A549 (cell line): ENCODE results near the gene SUFU. TPM values are rescaled to one million over a fixed set of nuclear protein-coding genes. Genes with fewer than 3 reads are reported as not detected.

ENCODE experiments used
- ATAC-seq, 2 experiments: fragments of 200-7000 bp in 1 of 2; fragments of >200 bp in 1 of 2; cut with Nextera tagmentation in 1 of 2; cut with Tn5 transposase in 1 of 2; 3 replicates each; pipeline versions ENCODE4 v1.8.0 to v1.9.1; 2018 to 2020; ENCODE audit warnings: mild to moderate bottlenecking in 1 of 2, moderate library complexity in 1 of 2
- CTCF ChIA-PET: fragments of 300-600 bp; sonication (Branson Sonifier 250); formaldehyde crosslinking; extraction: SDS; loops from one replicate; lab custom pipeline; 2021; ENCODE audit warnings: antibody characterized with exemption, inconsistent platforms; lab: Yijun Ruan, JAX
- POLR2A ChIA-PET: fragments of 350-600 bp; formaldehyde crosslinking; extraction: SDS; loops from one replicate; lab custom pipeline; 2021; ENCODE audit warnings: antibody characterized with exemption, inconsistent platforms; lab: Yijun Ruan, JAX
- DNase-seq, 2 experiments: peaks; one replicate each; pipeline versions ENCODE4 v3.0.0 to v3.0.0-alpha.2; 2011 to 2016; ENCODE audit warnings: low read depth in 1 of 2, low spot score in 1 of 2
- FAIRE-seq: peaks from 2 replicates; lab custom pipeline; 2011; peaks lifted over from hg19 to GRCh38; lab: Jason Lieb, UNC
- H3K27ac ChIP-seq, 2 experiments: fragments of >200 bp; sonication (Bioruptor Twin); formaldehyde crosslinking; 3 replicates each; pipeline ENCODE4 v1.5.1; 2016 to 2017
- H3K4me1 ChIP-seq: fragments of >200 bp; sonication (Bioruptor Twin); formaldehyde crosslinking; 3 replicates; pipeline ENCODE4 v1.6.1; 2016
- H3K4me2 ChIP-seq: fragments of >200 bp; sonication (Bioruptor Twin); formaldehyde crosslinking; 3 replicates; pipeline ENCODE4 v1.6.1; 2016
- H3K4me3 ChIP-seq: fragments of >200 bp; sonication (Bioruptor Twin); formaldehyde crosslinking; 3 replicates; pipeline ENCODE4 v1.5.1; 2016
- H3K9me3 ChIP-seq: fragments of >200 bp; sonication (Bioruptor Twin); formaldehyde crosslinking; 3 replicates; pipeline ENCODE4 v1.6.1; 2016
- BCL3 ChIP-seq: fragments of >200 bp; sonication (Bioruptor Twin); formaldehyde crosslinking; IDR thresholded peaks from 3 replicates; pipeline ENCODE4 v1.6.1; 2016
- CBX8 ChIP-seq: fragments of 200-600 bp; sonication (generic); IDR thresholded peaks from 2 replicates; pipeline ENCODE4 v1.6.1; 2016
- EHF ChIP-seq: fragments of 250-450 bp; sonication (Bioruptor Pico); IDR thresholded peaks from 2 replicates; pipeline ENCODE4 v1.5.0; 2020; ENCODE audit warnings: mild to moderate bottlenecking
- EHMT2 ChIP-seq: fragments of 200-600 bp; sonication (generic); IDR thresholded peaks from 2 replicates; pipeline ENCODE4 v1.6.1; 2016; ENCODE audit warnings: antibody characterized with exemption, low read depth, mild to moderate bottlenecking, moderate library complexity
- ESRRA ChIP-seq: fragments of 150-350 bp; IDR thresholded peaks from 2 replicates; pipeline ENCODE4 v1.6.1; 2014; ENCODE audit warnings: mild to moderate bottlenecking, low read length, borderline replicate concordance
- FOSB ChIP-seq: fragments of 250-450 bp; sonication (Bioruptor Pico); IDR thresholded peaks from 2 replicates; pipeline ENCODE4 v1.5.0; 2020; ENCODE audit warnings: mild to moderate bottlenecking, moderate library complexity
- FOSL2 ChIP-seq, 2 experiments: fragments of 450-650 bp in 1 of 2; fragments of >200 bp in 1 of 2; sonication (Bioruptor Twin) in 1 of 2; formaldehyde crosslinking; IDR thresholded peaks; 2 replicates each; pipeline versions ENCODE4 v1.5.0 to v1.6.1; 2016 to 2020; ENCODE audit warnings: mild to moderate bottlenecking in 1 of 2, moderate library complexity in 1 of 2
- HDAC2 ChIP-seq: fragments of 200-600 bp; sonication (generic); IDR thresholded peaks from 2 replicates; pipeline ENCODE4 v1.6.1; 2016
- HEYL ChIP-seq: fragments of 250-450 bp; sonication (Bioruptor Pico); IDR thresholded peaks from 2 replicates; pipeline ENCODE4 v1.8.0; 2021; ENCODE audit warnings: mild to moderate bottlenecking, moderate library complexity
- HOXA7 ChIP-seq: fragments of 250-450 bp; sonication (Bioruptor Pico); IDR thresholded peaks from 2 replicates; pipeline ENCODE4 v1.5.0; 2020; ENCODE audit warnings: mild to moderate bottlenecking, moderate library complexity
- JUN ChIP-seq, 2 experiments: fragments of >200 bp; sonication (Bioruptor Twin); formaldehyde crosslinking; IDR thresholded peaks; 2 replicates in 1 of 2; 3 replicates in 1 of 2; pipeline ENCODE4 v1.6.1; 2016 to 2017
- MYC ChIP-seq: IDR thresholded peaks from 2 replicates; pipeline ENCODE4 v1.6.1; 2012; ENCODE audit warnings: mild to moderate bottlenecking, inconsistent platforms, low read length, improper control_type of control experiment, borderline replicate concordance
- NFE2L2 ChIP-seq: fragments of 150-350 bp; conservative IDR thresholded peaks from 2 replicates; pipeline ENCODE4 v1.6.1; 2014; ENCODE audit warnings: low read length
- NPAS2 ChIP-seq: fragments of 250-450 bp; sonication (Bioruptor Pico); IDR thresholded peaks from 2 replicates; pipeline ENCODE4 v1.8.0; 2022; ENCODE audit warnings: mild to moderate bottlenecking, moderate library complexity, borderline replicate concordance
- NR3C1 ChIP-seq: fragments of >200 bp; sonication (Bioruptor Twin); formaldehyde crosslinking; IDR thresholded peaks from 3 replicates; pipeline ENCODE4 v1.6.1; 2017
- PBX3 ChIP-seq: IDR thresholded peaks from 2 replicates; pipeline ENCODE4 v1.6.1; 2012
- PHF8 ChIP-seq: fragments of 200-600 bp; sonication (generic); IDR thresholded peaks from 2 replicates; pipeline ENCODE4 v1.6.1; 2016; ENCODE audit warnings: low read depth, mild to moderate bottlenecking, antibody characterized with exemption, moderate library complexity, borderline replicate concordance
- RAD21 ChIP-seq, 2 experiments: fragments of >200 bp in 1 of 2; sonication (Bioruptor Twin) in 1 of 2; formaldehyde crosslinking in 1 of 2; IDR thresholded peaks in 1 of 2; conservative IDR thresholded peaks in 1 of 2; 2 replicates in 1 of 2; 3 replicates in 1 of 2; pipeline ENCODE4 v1.6.1; 2012 to 2018; ENCODE audit warnings: inconsistent platforms in 1 of 2
- RCOR1 ChIP-seq: fragments of 150-350 bp; IDR thresholded peaks from 2 replicates; pipeline ENCODE4 v1.6.1; 2014; ENCODE audit warnings: antibody characterized with exemption, low read length, low read depth
- RFX5 ChIP-seq: fragments of 450-650 bp; IDR thresholded peaks from 2 replicates; pipeline ENCODE4 v1.7.1; 2014; ENCODE audit warnings: antibody characterized with exemption, mild to moderate bottlenecking, moderate library complexity
- RNF2 ChIP-seq: fragments of 200-600 bp; sonication (generic); IDR thresholded peaks from 2 replicates; pipeline ENCODE4 v1.6.1; 2016; ENCODE audit warnings: low read depth, mild to moderate bottlenecking, antibody characterized with exemption, moderate library complexity, borderline replicate concordance
- SREBF2 ChIP-seq: fragments of 450-650 bp; IDR thresholded peaks from 2 replicates; pipeline ENCODE4 v1.6.1; 2014; ENCODE audit warnings: mild to moderate bottlenecking, moderate library complexity
- TP53 ChIP-seq: fragments of 250-450 bp; sonication (Bioruptor Pico); IDR thresholded peaks from 2 replicates; pipeline ENCODE4 v1.5.0; 2021; ENCODE audit warnings: mild to moderate bottlenecking, moderate library complexity
- ZNF302 ChIP-seq: fragments of 250-450 bp; sonication (Bioruptor Pico); IDR thresholded peaks from 2 replicates; pipeline ENCODE4 v1.9.0; 2021; ENCODE audit warnings: inconsistent platforms, mild to moderate bottlenecking, moderate library complexity
- WGBS: methylation state at CpG from one replicate; pipeline ENCODE4 v1.1.6; 2017; ENCODE audit errors: missing lambda C conversion rate; 5-methylcytosine and 5-hydroxymethylcytosine counted together
- polyA plus RNA-seq, 4 experiments: library from polyadenylated mRNA; depleted of rRNA in 3 of 4; stranded (reverse); fragments of >200 nt; fragmentation: RNase III in 1 of 4; extraction: RNeasy Plus Mini Kit Qiagen cat#74134 plus additional on column Dnase treatment in 1 of 4; gene quantifications; 2 replicates in 3 of 4; 3 replicates in 1 of 4; pipeline ENCODE4 v1.2.3, GENCODE V29; 2011 to 2017
- TF ChIP-seq, protein P1 (sequence below): fragments of >200 bp; sonication (Bioruptor Twin); formaldehyde crosslinking; IDR thresholded peaks from 3 replicates; pipeline ENCODE4 v1.5.1; 2016

SUFU gene
- polyA plus RNA-seq, 2 of the 4 experiments (the other 2 are of a cell fraction), result 3.7 to 5.5 TPM

- peak; percentile 34 to 44 for DNase-seq
- 59% methylated on average over 6 of the region's 7 CpGs for WGBS
- no peak overlapping the region for H3K4me3 ChIP-seq
- ChIA-PET CTCF (interaction anchor here (0.6 to 7.8 kb wide), 16 partner anchors 8 to 58 kb away, joined by 3 to 71 read pairs (median 3); partner anchors contain the start of genes ARL3, SFXN2 and TRIM8), POLR2A (interaction anchor here (0.9 to 1.1 kb wide), 2 partner anchors 24 to 74 kb away, joined by 3 read pairs; partner anchors contain the start of gene WBP1L)
- no peaks in the 10 kb centered on the region for H3K9me3 ChIP-seq
- peak overlapping the region; percentile 33 for H3K4me2 ChIP-seq
- peak; percentile 60 to 78 for ATAC-seq
- peak overlapping the region; percentile 63 to 69; a peak in 5 of 6 replicates for H3K27ac ChIP-seq
- TF ChIP-seq PBX3, result no peak
- no peak for TF ChIP-seq ESRRA
- no peak for TF ChIP-seq HDAC2
- TF ChIP-seq, protein P1, sequence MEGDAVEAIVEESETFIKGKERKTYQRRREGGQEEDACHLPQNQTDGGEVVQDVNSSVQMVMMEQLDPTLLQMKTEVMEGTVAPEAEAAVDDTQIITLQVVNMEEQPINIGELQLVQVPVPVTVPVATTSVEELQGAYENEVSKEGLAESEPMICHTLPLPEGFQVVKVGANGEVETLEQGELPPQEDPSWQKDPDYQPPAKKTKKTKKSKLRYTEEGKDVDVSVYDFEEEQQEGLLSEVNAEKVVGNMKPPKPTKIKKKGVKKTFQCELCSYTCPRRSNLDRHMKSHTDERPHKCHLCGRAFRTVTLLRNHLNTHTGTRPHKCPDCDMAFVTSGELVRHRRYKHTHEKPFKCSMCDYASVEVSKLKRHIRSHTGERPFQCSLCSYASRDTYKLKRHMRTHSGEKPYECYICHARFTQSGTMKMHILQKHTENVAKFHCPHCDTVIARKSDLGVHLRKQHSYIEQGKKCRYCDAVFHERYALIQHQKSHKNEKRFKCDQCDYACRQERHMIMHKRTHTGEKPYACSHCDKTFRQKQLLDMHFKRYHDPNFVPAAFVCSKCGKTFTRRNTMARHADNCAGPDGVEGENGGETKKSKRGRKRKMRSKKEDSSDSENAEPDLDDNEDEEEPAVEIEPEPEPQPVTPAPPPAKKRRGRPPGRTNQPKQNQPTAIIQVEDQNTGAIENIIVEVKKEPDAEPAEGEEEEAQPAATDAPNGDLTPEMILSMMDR, result peak; percentile 39; the same call in 2 of the 3 replicates
- peak in 1 of 2 experiments; percentile 31; a peak in 2 of 5 replicates for TF ChIP-seq RAD21 (conservative IDR thresholded peaks at IDR 0.05 in 1 of 2, IDR thresholded peaks at IDR 0.05 in 1 of 2)
- FAIRE-seq, result no peak
- H3K4me1 ChIP-seq, result peaks cover 30% of the 10 kb centered on the region
These were observed 165.7 kb downstream of the SUFU start for GRCh38 chr10:102669206-102670064.

DNA sequence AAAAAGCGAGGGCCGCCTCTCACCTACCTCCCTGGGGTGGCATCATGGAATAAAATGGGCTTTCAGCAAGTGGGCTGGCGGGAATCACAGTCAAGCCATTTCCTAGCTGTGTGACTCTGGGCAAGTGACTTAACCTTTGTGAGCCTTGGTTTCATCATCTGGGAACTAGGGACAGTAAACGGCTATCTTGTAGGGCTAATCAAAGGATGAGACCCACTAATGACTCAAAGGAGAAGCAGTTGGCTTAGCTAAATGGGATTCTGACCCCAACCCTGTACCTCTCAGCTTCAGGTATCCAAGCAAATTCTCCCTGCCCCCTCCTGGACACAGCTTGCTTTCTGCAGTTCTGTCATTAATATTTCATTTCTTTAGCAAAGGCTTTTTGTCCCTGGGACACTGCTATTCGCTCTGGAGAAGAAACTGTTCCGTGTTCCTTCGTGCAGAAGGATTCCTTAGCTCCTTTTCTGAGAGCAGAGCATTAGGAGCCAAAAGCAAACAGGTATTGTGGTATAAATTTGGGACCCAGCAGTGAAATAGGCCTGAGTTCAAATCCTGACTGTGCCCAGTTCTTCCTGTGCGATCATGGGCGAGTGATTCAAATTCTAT lies 166.4 kb downstream of the SUFU start:
- CTCF ChIA-PET, result interaction anchor here (0.7 to 7.8 kb wide), 14 partner anchors 8 to 59 kb away, joined by 3 to 71 read pairs (median 4); partner anchors contain the start of genes ARL3, SFXN2 and TRIM8
- DNase-seq, result no peak
- Histone ChIP-seq H3K4me2 (peak overlapping the region; percentile 33; the same call in 1 of the 3 replicates), H3K9me3 (no peaks in the 10 kb centered on the region), H3K27ac (peak overlapping the region; percentile 63 to 69; a peak in 4 of 6 replicates), H3K4me1 (peaks cover 30% of the 10 kb centered on the region), H3K4me3 (no peak overlapping the region)
- no peak for ATAC-seq
- no peak for FAIRE-seq
- 86% methylated on average over 9 of the region's 9 CpGs for WGBS
- POLR2A ChIA-PET, result interaction anchor here (0.9 to 1.1 kb wide), 2 partner anchors 25 to 73 kb away, joined by 3 read pairs; partner anchors contain the start of gene WBP1L
- no peak for TF ChIP-seq TP53 (CRISPR knock-in tag)
- TF ChIP-seq BCL3, result no peak
- TF ChIP-seq SREBF2, result no peak
- TF ChIP-seq NPAS2 (CRISPR knock-in tag), result no peak
- TF ChIP-seq EHF (CRISPR knock-in tag), result no peak
- TF ChIP-seq RFX5, result no peak
- no peak for TF ChIP-seq RNF2
- no peak for TF ChIP-seq MYC
- no peak for TF ChIP-seq FOSL2 (IDR thresholded peaks at IDR 0.05)
- TF ChIP-seq FOSL2 (CRISPR knock-in tag; IDR thresholded peaks at IDR 0.05), result no peak
- TF ChIP-seq NFE2L2, result no peak
- TF ChIP-seq PHF8, result no peak
- TF ChIP-seq NR3C1, result no peak
- TF ChIP-seq JUN (IDR thresholded peaks at IDR 0.05), result no peak
- TF ChIP-seq RCOR1, result no peak
- no peak for TF ChIP-seq ZNF302 (CRISPR knock-in tag)
- TF ChIP-seq FOSB (CRISPR knock-in tag), result no peak
- no peak for TF ChIP-seq HOXA7 (CRISPR knock-in tag)
- no peak for TF ChIP-seq CBX8
- no peak for TF ChIP-seq EHMT2
- no peak for TF ChIP-seq HEYL
